GM12878 (cell line): ENCODE measurements around the gene KLHDC9. TPM values are rescaled to one million over a fixed set of nuclear protein-coding genes. Genes with fewer than 3 reads are reported as not detected.

Source experiments
- ATAC-seq: fragments of 200-7000 bp; cut with Tn5 transposase; 3 replicates; pipeline ENCODE4 v1.9.1; 2020; ENCODE audit warnings: mild to moderate bottlenecking, moderate library complexity
- BruUV-seq: library from RNA; stranded (reverse); fragments of 400-500 nt; replicated peaks from 2 replicates; lab custom pipeline; 2021; lab: Mats Ljungman, UMichigan
- CTCF ChIA-PET: fragments of 300-600 bp; sonication (Branson Sonifier 250); formaldehyde crosslinking; extraction: SDS; loops from one replicate; lab custom pipeline; 2021; ENCODE audit warnings: inconsistent platforms; lab: Yijun Ruan, JAX
- POLR2A ChIA-PET: fragments of 350-600 bp; formaldehyde crosslinking; extraction: SDS; loops from one replicate; lab custom pipeline; 2021; ENCODE audit warnings: inconsistent platforms; lab: Charles Lee
- RAD21 ChIA-PET: fragments of 300-600 bp; sonication (Branson Sonifier 250); formaldehyde crosslinking; loops from one replicate; lab custom pipeline; 2023; ENCODE audit warnings: antibody characterized with exemption; ENCODE audit not compliant: unreplicated experiment; lab: Charles Lee
- SMC1A ChIA-PET: fragments of 300-600 bp; sonication (Branson Sonifier 250); formaldehyde crosslinking; loops from one replicate; lab custom pipeline; 2023; ENCODE audit not compliant: unreplicated experiment, uncharacterized antibody; lab: Charles Lee
- DNase-seq: peaks from one replicate; pipeline ENCODE4 v3.0.0-alpha.2; 2011; ENCODE audit warnings: low read depth, low spot score
- FAIRE-seq: peaks from 3 replicates; lab custom pipeline; 2011; peaks lifted over from hg19 to GRCh38; lab: Jason Lieb, UNC
- H2AFZ ChIP-seq: 2 replicates; pipeline ENCODE4 v1.6.0; 2011; ENCODE audit warnings: low read depth, low read length, control low read depth; ENCODE audit not compliant: control insufficient read depth
- H3K27ac ChIP-seq: 2 replicates; pipeline ENCODE4 v1.5.1; 2011; ENCODE audit warnings: control low read depth; ENCODE audit not compliant: control insufficient read depth, insufficient read depth
- H3K27me3 ChIP-seq, 2 experiments: replicated peaks in 1 of 2; 2 replicates each; pipeline versions ENCODE4 v1.6.0 to v1.6.1; 2011; ENCODE audit warnings: low read length in 1 of 2; ENCODE audit not compliant: control insufficient read depth in 2 of 2, insufficient read depth in 2 of 2
- H3K36me3 ChIP-seq, 2 experiments: 2 replicates each; pipeline ENCODE4 v1.5.1; 2011; ENCODE audit warnings: low read length in 1 of 2; ENCODE audit not compliant: control insufficient read depth in 2 of 2, insufficient read depth in 2 of 2
- H3K4me1 ChIP-seq: 2 replicates; pipeline ENCODE4 v1.6.1; 2011; ENCODE audit warnings: mild to moderate bottlenecking, low read length, moderate library complexity, mixed read lengths; ENCODE audit not compliant: control insufficient read depth, insufficient read depth
- H3K4me2 ChIP-seq: 2 replicates; pipeline ENCODE4 v1.6.0; 2011; ENCODE audit warnings: control low read depth; ENCODE audit not compliant: control insufficient read depth, insufficient read depth
- H3K4me3 ChIP-seq: fragments of 200-600 bp; sonication (generic); 2 replicates; pipeline ENCODE4 v1.5.1; 2016
- H3K79me2 ChIP-seq: 2 replicates; pipeline ENCODE4 v1.6.0; 2011; ENCODE audit warnings: low read length; ENCODE audit not compliant: control insufficient read depth, insufficient read depth
- H3K9ac ChIP-seq: 2 replicates; pipeline ENCODE4 v1.8.0; 2011; ENCODE audit warnings: low read length, control low read depth, mixed read lengths; ENCODE audit not compliant: control insufficient read depth, insufficient read depth
- H3K9me3 ChIP-seq: replicated peaks from 3 replicates; pipeline ENCODE4 v1.5.1; 2011; ENCODE audit warnings: mild to moderate bottlenecking, low read length; ENCODE audit not compliant: control insufficient read depth, insufficient read depth
- H4K20me1 ChIP-seq: 2 replicates; pipeline ENCODE4 v1.6.0; 2011; ENCODE audit not compliant: control insufficient read depth, insufficient read depth
- WGBS: methylation state at CpG from one replicate; pipeline ENCODE4 v1.1.6; 2016; ENCODE audit warnings: low lambda C conversion rate; ENCODE audit not compliant: insufficient replicate concordance, insufficient coverage; ENCODE audit errors: missing lambda C conversion rate; 5-methylcytosine and 5-hydroxymethylcytosine counted together
- in situ Hi-C: fragments of 300-500 bp; cut with MboI; formaldehyde crosslinking; loops from 9 replicates; pipeline ENCODE4 v1.14.3; 2018; ENCODE audit warnings: mixed read lengths
- intact Hi-C: fragments of 100-400 bp; cut with micrococcal nuclease; formaldehyde crosslinking; loops from one replicate; pipeline ENCODE4 v1.14.2; 2022; ENCODE audit not compliant: unreplicated experiment
- polyA plus RNA-seq, 11 experiments: library from polyadenylated mRNA; depleted of rRNA in 4 of 11; unstranded in 6 of 11; stranded (reverse) in 5 of 11; fragments of >200 nt; fragmentation: Nextera tagmentation in 4 of 11; fragmentation: Illumina TruSeq in 1 of 11; extraction: Ambion mirVana in 4 of 11; extraction: Trizol in 1 of 11; gene quantifications; 1 replicate in 1 of 11; 2 replicates in 10 of 11; pipeline versions ENCODE4 v1.2.1 to v1.2.3, GENCODE V29; 2011 to 2016; ENCODE audit warnings: inconsistent platforms in 2 of 11, missing spikeins in 2 of 11, low read depth in 1 of 11
- total RNA-seq, 4 experiments: library from RNA; depleted of rRNA in 3 of 4; stranded (reverse); fragments of >200 nt in 3 of 4; fragmentation: Illumina TruSeq in 1 of 4; extraction: Trizol in 1 of 4; gene quantifications; 2 replicates each; pipeline versions ENCODE4 v1.2.1 to v1.2.3, GENCODE V29; 2013 to 2021
- TF ChIP-seq, protein P1 (sequence below): IDR thresholded peaks from 2 replicates; pipeline ENCODE4 v1.6.1; 2011; ENCODE audit warnings: low read depth, low read length, improper control_type of control experiment, borderline replicate concordance
- TF ChIP-seq, protein P2 (sequence below): IDR thresholded peaks from 2 replicates; pipeline ENCODE4 v1.6.1; 2011; ENCODE audit warnings: borderline replicate concordance, low read depth, mild to moderate bottlenecking, moderate library complexity, low read length; ENCODE audit not compliant: insufficient read depth, poor library complexity, severe bottlenecking

Gene KLHDC9
- total and polyA plus RNA-seq, 10 of the 15 experiments (the other 5 are each of a cell fraction or from before 2014, with no cell fraction given): 0.66 to 4.9 (median 2.6) TPM

DNA sequence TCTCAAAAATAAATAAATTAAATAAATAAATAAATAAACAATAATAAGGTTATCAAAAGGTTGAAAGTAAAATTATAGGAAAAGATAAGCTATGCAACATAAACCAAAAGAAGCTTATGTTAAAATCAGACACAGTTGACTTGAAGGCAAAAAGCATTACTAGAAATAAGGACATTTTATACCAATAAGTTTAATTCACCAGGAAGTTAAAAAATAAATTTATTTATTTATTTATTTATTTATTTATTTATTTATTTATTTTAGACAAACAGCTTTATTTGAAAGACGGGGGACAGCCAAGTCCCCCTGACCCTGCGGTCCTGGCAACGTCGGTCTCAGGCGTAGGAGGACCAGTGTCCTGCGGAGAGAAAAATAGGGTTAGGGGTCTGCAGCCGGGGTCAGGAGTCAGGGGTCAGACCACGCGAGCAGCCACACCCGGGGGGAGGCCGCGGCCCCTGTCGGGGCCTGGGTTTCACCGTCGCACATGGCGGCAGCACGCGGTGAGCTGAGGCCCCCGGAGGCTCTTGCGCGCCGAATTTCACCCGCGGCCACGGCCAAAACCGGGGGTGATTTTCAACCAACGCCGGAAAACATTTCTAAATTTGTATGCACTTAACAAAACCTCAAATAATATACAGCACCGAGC is 42.7 kb downstream of the KLHDC9 start:
- no peaks in the 10 kb centered on the region for H3K79me2 ChIP-seq
- ChIA-PET CTCF (interaction anchor here (0.7 to 6.2 kb wide), 19 partner anchors 10 to 241 kb away, joined by 3 to 60 read pairs (median 4); partner anchors contain the start of genes ARHGAP30, KLHDC9, NIT1 and PFDN2), RAD21 (interaction anchor here (0.6 to 1.5 kb wide), 9 partner anchors 13 to 316 kb away, joined by 3 to 6 read pairs (median 3); partner anchors contain the start of genes ARHGAP30 and KLHDC9), SMC1A (interaction anchor here (0.8 to 2.1 kb wide), 11 partner anchors 19 to 242 kb away, joined by 3 to 7 read pairs (median 4); partner anchors contain the start of genes KLHDC9, NIT1, PFDN2 and PPOX), POLR2A (interaction anchor here (0.5 to 0.9 kb wide), 4 partner anchors 40 to 246 kb away, joined by 3 to 4 read pairs (median 3); partner anchors contain the start of gene TOMM40L)
- no peak overlapping the region for H3K4me2 ChIP-seq
- no peaks in the 10 kb centered on the region for H4K20me1 ChIP-seq
- intact Hi-C loops (no loop called here), in situ Hi-C loops (no loop called here)
- ATAC-seq (no peak), FAIRE-seq (no peak), DNase-seq (no peak)
- H3K27ac ChIP-seq: no peak overlapping the region
- no peak overlapping the region for H2AFZ ChIP-seq
- no peaks in the 10 kb centered on the region for H3K4me1 ChIP-seq
- no peaks in the 10 kb centered on the region for H3K27me3 ChIP-seq
- no peak overlapping the region for H3K9ac ChIP-seq
- 99% methylated on average over 29 of the region's 29 CpGs for whole genome bisulfite sequencing
- no peak overlapping the region for H3K4me3 ChIP-seq
- no TSS peak for BruUV-seq
- TF ChIP-seq, protein P1, sequence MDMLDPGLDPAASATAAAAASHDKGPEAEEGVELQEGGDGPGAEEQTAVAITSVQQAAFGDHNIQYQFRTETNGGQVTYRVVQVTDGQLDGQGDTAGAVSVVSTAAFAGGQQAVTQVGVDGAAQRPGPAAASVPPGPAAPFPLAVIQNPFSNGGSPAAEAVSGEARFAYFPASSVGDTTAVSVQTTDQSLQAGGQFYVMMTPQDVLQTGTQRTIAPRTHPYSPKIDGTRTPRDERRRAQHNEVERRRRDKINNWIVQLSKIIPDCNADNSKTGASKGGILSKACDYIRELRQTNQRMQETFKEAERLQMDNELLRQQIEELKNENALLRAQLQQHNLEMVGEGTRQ: no peak
- TF ChIP-seq, protein P2, sequence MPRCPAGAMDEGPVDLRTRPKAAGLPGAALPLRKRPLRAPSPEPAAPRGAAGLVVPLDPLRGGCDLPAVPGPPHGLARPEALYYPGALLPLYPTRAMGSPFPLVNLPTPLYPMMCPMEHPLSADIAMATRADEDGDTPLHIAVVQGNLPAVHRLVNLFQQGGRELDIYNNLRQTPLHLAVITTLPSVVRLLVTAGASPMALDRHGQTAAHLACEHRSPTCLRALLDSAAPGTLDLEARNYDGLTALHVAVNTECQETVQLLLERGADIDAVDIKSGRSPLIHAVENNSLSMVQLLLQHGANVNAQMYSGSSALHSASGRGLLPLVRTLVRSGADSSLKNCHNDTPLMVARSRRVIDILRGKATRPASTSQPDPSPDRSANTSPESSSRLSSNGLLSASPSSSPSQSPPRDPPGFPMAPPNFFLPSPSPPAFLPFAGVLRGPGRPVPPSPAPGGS: no peak
- no peaks in the 10 kb centered on the region for H3K9me3 ChIP-seq
- no peaks in the 10 kb centered on the region for H3K36me3 ChIP-seq
